ENCODE measurements around the gene ILF3.
A peak's percentile ranks its signal among the peaks of the same experiment; 100 is the strongest.

ILF3 gene

DNA sequence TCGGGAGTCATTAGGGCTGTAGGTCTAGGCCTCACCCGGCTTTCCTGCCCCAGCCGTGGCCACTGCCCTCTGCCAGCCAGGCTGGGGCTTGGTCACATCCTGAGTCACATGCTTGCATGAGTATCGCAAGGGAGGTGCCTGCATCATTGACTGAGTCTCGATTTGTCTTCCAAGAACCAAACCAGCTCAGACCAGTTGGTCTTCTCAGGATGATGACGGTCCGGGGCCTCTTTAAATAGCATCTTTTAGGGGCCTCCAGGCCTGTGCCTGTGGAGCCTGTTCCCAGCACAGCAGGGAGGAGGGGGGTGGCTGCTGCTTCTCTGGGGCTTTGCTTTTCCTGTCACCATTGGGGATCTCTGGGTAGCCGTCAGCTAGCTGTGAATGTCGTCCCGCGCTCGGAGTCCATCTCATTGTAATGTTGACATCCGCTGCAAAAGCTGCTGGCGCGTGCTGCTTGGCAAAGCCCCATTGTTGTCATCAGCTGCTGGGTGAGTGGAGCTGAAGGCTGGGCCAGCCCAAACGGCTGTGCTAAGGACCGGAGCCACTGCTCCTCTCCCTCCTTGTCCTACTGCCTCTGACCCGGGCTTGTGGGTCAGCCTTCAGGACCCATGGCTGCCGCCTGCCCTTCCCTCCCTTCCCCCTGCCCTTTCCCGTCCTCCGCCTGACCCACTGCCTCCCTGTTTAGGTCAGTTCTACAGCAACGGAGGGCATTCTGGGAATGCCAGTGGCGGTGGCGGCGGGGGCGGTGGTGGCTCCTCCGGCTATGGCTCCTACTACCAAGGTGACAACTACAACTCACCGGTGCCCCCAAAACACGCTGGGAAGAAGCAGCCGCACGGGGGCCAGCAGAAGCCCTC, 32.7 kb downstream of the ILF3 start:
- peaks cover 9% of the 10 kb centered on the region for H3K36me3 ChIP-seq (ENCODE audit: insufficient read depth, low read length)
- peak overlapping the region; percentile 52 for H3K27ac ChIP-seq (ENCODE audit: low read depth, low read length)
- peaks cover 10% of the 10 kb centered on the region for H3K79me2 ChIP-seq (ENCODE audit: control insufficient read depth, insufficient read depth, low read length, unreplicated experiment)
- H3K4me3 ChIP-seq (ENCODE audit: low read depth, low read length), result no peak overlapping the region
- H3K4me1 ChIP-seq (ENCODE audit: control insufficient read depth, insufficient read depth, low read length, unreplicated experiment), result peaks cover 9% of the 10 kb centered on the region
- no peaks in the 10 kb centered on the region for H3K27me3 ChIP-seq (ENCODE audit: insufficient read depth, low read length)
- H2AFZ ChIP-seq (ENCODE audit: low read length, unreplicated experiment), result no peak overlapping the region

DNA sequence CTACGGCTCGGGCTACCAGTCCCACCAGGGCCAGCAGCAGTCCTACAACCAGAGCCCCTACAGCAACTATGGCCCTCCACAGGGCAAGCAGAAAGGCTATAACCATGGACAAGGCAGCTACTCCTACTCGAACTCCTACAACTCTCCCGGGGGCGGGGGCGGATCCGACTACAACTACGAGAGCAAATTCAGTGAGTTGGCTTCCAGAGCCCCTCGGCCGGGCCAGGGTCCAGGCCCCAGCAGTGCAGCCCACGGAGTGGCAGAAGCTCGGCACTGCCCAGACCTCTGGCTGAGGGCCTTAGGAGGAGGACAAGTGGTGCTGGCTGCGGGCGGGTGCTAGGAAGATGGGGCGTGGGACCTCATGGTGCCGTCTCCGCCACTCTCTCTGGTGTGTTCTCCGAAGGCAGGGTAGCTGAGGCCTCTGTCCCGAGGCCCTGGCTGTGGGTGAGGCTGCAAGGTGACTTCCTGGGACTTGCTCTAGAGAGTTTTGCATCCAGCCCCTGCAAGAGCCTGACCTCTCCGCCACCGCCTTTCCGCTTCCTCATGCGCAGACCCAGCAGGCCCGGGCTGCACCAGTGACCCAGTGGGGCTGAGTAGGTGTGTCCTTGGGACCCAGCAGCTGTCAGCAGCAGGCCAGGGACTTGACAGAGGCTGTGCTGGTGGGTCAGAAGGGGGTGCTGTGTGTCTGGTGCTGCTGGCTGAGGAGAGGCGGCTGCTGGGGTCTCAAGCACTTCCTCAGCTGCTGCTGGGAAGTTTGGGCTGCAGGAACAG, 33.6 kb downstream of the ILF3 start:
- H3K79me2 ChIP-seq (ENCODE audit: control insufficient read depth, insufficient read depth, low read length, unreplicated experiment), result peaks cover 10% of the 10 kb centered on the region
- H3K27me3 ChIP-seq (ENCODE audit: insufficient read depth, low read length), result no peaks in the 10 kb centered on the region
- H2AFZ ChIP-seq (ENCODE audit: low read length, unreplicated experiment), result no peak overlapping the region
- peaks cover 7% of the 10 kb centered on the region for H3K36me3 ChIP-seq (ENCODE audit: insufficient read depth, low read length)
- H3K27ac ChIP-seq (ENCODE audit: low read depth, low read length), result no peak overlapping the region
- peaks cover 9% of the 10 kb centered on the region for H3K4me1 ChIP-seq (ENCODE audit: control insufficient read depth, insufficient read depth, low read length, unreplicated experiment)
- no peak overlapping the region for H3K4me3 ChIP-seq (ENCODE audit: low read depth, low read length)

- H2AFZ ChIP-seq (ENCODE audit: low read length, unreplicated experiment), result no peak overlapping the region
- H3K79me2 ChIP-seq (ENCODE audit: control insufficient read depth, insufficient read depth, low read length, unreplicated experiment), result peaks cover 10% of the 10 kb centered on the region
- no peaks in the 10 kb centered on the region for H3K27me3 ChIP-seq (ENCODE audit: insufficient read depth, low read length)
- no peak overlapping the region for H3K4me3 ChIP-seq (ENCODE audit: low read depth, low read length)
- peaks cover 5% of the 10 kb centered on the region for H3K36me3 ChIP-seq (ENCODE audit: insufficient read depth, low read length)
- peaks cover 9% of the 10 kb centered on the region for H3K4me1 ChIP-seq (ENCODE audit: control insufficient read depth, insufficient read depth, low read length, unreplicated experiment)
- H3K27ac ChIP-seq (ENCODE audit: low read depth, low read length), result no peak overlapping the region
Measured at GRCh38 chr19:10688545-10689280, 34.6 kb downstream of the ILF3 start.

- no peaks in the 10 kb centered on the region; the same call in 1 of the 2 replicates for H3K36me3 ChIP-seq (ENCODE audit: insufficient read depth, low read length)
Measured at GRCh38 chr19:10690341-10690781, 36.2 kb downstream of the ILF3 start.

GRCh38 chr19:10691178-10691881, 37.2 kb downstream of the ILF3 start:
- Histone ChIP-seq H3K36me3 (ENCODE audit: insufficient read depth, low read length) (no peaks in the 10 kb centered on the region; the same call in 1 of the 2 replicates), H3K27ac (ENCODE audit: low read depth, low read length) (no peak overlapping the region), H3K79me2 (ENCODE audit: control insufficient read depth, insufficient read depth, low read length, unreplicated experiment) (peaks cover 7% of the 10 kb centered on the region), H3K27me3 (ENCODE audit: insufficient read depth, low read length) (no peaks in the 10 kb centered on the region), H3K4me1 (ENCODE audit: control insufficient read depth, insufficient read depth, low read length, unreplicated experiment) (peaks cover 8% of the 10 kb centered on the region), H2AFZ (ENCODE audit: low read length, unreplicated experiment) (no peak overlapping the region), H3K4me3 (ENCODE audit: low read depth, low read length) (no peak overlapping the region)

More at GRCh38 chr19:10690341-10690781, 36.2 kb downstream of the ILF3 start:
- H2AFZ ChIP-seq (ENCODE audit: low read length, unreplicated experiment), result no peak overlapping the region
- peaks cover 7% of the 10 kb centered on the region for H3K79me2 ChIP-seq (ENCODE audit: control insufficient read depth, insufficient read depth, low read length, unreplicated experiment)
- peaks cover 9% of the 10 kb centered on the region for H3K4me1 ChIP-seq (ENCODE audit: control insufficient read depth, insufficient read depth, low read length, unreplicated experiment)
- no peaks in the 10 kb centered on the region for H3K27me3 ChIP-seq (ENCODE audit: insufficient read depth, low read length)
- H3K4me3 ChIP-seq (ENCODE audit: low read depth, low read length), result no peak overlapping the region
- H3K27ac ChIP-seq (ENCODE audit: low read depth, low read length), result no peak overlapping the region

GRCh38 chr19:10691883-10692282, 37.7 kb downstream of the ILF3 start:
- Histone ChIP-seq H2AFZ (ENCODE audit: low read length, unreplicated experiment) (no peak overlapping the region), H3K27ac (ENCODE audit: low read depth, low read length) (no peak overlapping the region), H3K36me3 (ENCODE audit: insufficient read depth, low read length) (no peaks in the 10 kb centered on the region; the same call in 1 of the 2 replicates), H3K4me1 (ENCODE audit: control insufficient read depth, insufficient read depth, low read length, unreplicated experiment) (peaks cover 4% of the 10 kb centered on the region), H3K27me3 (ENCODE audit: insufficient read depth, low read length) (no peaks in the 10 kb centered on the region), H3K79me2 (ENCODE audit: control insufficient read depth, insufficient read depth, low read length, unreplicated experiment) (peaks cover 7% of the 10 kb centered on the region), H3K4me3 (ENCODE audit: low read depth, low read length) (no peak overlapping the region)

DNA sequence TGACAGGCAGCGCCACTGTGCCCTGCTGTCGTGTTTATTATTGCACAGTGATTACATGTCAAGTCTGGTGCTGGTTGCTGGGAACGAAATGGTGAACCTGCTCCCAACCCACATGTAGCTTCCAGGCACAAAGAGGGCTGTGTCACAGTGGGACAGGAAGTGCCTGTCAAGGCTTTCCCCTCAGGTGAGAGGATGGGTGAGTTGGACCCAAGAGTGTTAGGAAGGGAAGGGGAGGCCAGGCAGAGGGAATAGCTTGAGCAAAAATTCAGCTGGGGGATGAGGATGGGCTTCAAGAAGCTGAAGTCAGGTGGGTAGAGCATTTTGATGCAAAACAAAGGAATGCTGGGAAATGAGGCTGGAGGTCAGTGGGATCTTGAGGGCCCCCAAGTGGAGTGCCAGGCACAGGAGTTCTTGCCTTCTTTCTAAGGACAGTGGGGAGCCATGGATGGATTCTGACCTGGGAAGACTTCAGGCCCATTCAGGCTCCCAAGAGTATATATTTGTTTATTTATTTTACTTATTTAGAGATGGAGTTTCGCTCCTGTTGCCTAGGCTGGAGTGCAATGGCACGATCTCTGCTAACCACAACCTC, 38.6 kb downstream of the ILF3 start:
- Histone ChIP-seq H3K27ac (ENCODE audit: low read depth, low read length) (no peak overlapping the region), H3K79me2 (ENCODE audit: control insufficient read depth, insufficient read depth, low read length, unreplicated experiment) (peaks cover 3% of the 10 kb centered on the region), H3K4me3 (ENCODE audit: low read depth, low read length) (no peak overlapping the region), H2AFZ (ENCODE audit: low read length, unreplicated experiment) (no peak overlapping the region), H3K4me1 (ENCODE audit: control insufficient read depth, insufficient read depth, low read length, unreplicated experiment) (peaks cover 4% of the 10 kb centered on the region), H3K27me3 (ENCODE audit: insufficient read depth, low read length) (no peaks in the 10 kb centered on the region), H3K36me3 (ENCODE audit: insufficient read depth, low read length) (no peaks in the 10 kb centered on the region; the same call in 1 of the 2 replicates)

- Histone ChIP-seq H3K4me3 (ENCODE audit: low read depth, low read length) (peak overlapping the region; percentile 58; the same call in 1 of the 2 replicates), H3K27ac (ENCODE audit: low read depth, low read length) (no peak overlapping the region), H3K27me3 (ENCODE audit: insufficient read depth, low read length) (no peaks in the 10 kb centered on the region), H2AFZ (ENCODE audit: low read length, unreplicated experiment) (no peak overlapping the region), H3K79me2 (ENCODE audit: control insufficient read depth, insufficient read depth, low read length, unreplicated experiment) (no peaks in the 10 kb centered on the region), H3K36me3 (ENCODE audit: insufficient read depth, low read length) (no peaks in the 10 kb centered on the region), H3K4me1 (ENCODE audit: control insufficient read depth, insufficient read depth, low read length, unreplicated experiment) (peaks cover 3% of the 10 kb centered on the region)
Measured at GRCh38 chr19:10694706-10695307, 40.7 kb downstream of the ILF3 start.

DNA sequence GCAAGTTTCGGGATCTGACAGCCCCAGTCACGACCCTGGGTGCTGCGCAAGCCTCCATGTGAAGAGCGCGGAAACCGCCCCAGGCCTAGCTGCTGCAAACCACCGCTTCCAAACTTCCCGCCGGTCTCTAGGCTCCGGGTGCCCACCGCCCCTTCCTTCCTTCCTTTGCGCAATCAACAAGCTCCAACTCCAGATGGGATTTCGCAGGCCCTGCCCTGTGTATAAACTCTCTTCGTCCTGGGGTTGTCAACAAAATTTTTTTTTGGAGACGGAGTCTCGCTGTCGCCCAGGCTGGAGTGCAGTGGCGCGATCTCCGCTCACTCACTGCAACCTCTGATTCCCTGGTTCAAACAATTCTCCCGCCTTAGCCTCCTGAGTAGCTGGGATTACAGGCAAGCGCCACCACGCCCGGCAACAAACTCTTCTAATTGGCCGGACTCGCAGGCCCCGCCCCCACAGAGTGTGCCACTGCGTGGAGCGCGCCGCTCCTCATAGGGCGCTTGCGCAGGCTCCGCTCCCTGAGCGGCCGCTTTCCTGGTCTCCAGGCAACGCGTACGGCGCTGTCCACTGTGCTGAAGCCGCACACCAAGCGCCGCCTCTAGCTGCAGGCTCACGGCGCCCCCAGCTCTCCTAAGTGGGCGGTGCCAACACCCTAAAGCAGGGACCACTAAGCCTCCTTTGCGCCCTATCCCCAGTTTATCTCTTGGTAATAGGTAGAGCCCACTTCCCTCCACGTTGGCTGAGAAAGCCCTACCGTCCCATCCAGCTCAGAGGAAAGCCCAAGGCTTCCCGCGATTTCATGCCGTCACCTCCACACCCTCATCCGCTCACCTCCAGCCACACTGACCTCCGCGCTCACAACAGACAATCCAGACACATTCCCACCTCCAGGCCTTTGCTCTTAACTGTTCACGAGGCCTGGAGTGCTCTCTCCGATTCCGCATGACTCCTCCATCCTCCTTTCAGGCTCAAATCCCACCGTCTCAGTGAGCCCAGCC, 41.6 kb downstream of the ILF3 start:
- Histone ChIP-seq H2AFZ (ENCODE audit: low read length, unreplicated experiment) (no peak overlapping the region), H3K4me3 (ENCODE audit: low read depth, low read length) (peak overlapping the region; percentile 58), H3K79me2 (ENCODE audit: control insufficient read depth, insufficient read depth, low read length, unreplicated experiment) (no peaks in the 10 kb centered on the region), H3K27me3 (ENCODE audit: insufficient read depth, low read length) (no peaks in the 10 kb centered on the region), H3K36me3 (ENCODE audit: insufficient read depth, low read length) (no peaks in the 10 kb centered on the region), H3K4me1 (ENCODE audit: control insufficient read depth, insufficient read depth, low read length, unreplicated experiment) (no peaks in the 10 kb centered on the region), H3K27ac (ENCODE audit: low read depth, low read length) (no peak overlapping the region)

Measured in ACC112 (cell line).